MCF 10A (cell line): ENCODE results near the gene SPRY1. TPM values are rescaled to one million over a fixed set of nuclear protein-coding genes. Genes with fewer than 3 reads are reported as not detected.

ENCODE experiments used
- BruUV-seq: library from RNA; stranded (reverse); fragments of 400-500 nt; replicated peaks from 2 replicates; lab custom pipeline; 2021; lab: Mats Ljungman, UMichigan
- CTCF ChIA-PET: fragments of 300-600 bp; sonication (Branson Sonifier 250); formaldehyde crosslinking; extraction: SDS; loops from one replicate; lab custom pipeline; 2021; ENCODE audit warnings: antibody characterized with exemption, inconsistent platforms; lab: Yijun Ruan, JAX
- POLR2A ChIA-PET: fragments of 300-600, 350-650 bp; sonication (Branson Sonifier 250); formaldehyde crosslinking; extraction: SDS; loops from one replicate; lab custom pipeline; 2020; ENCODE audit warnings: antibody characterized with exemption, inconsistent platforms; lab: Yijun Ruan, JAX
- DNase-seq: peaks from one replicate; pipeline ENCODE4 v3.0.0-alpha.2; 2018; ENCODE audit not compliant: unreplicated experiment
- H3K27ac Mint-ChIP-seq: one replicate; pipeline ENCODE4 v1.8.0; 2022; ENCODE audit warnings: mild to moderate bottlenecking, low read depth, mixed read lengths; ENCODE audit not compliant: unreplicated experiment
- H3K27me3 Mint-ChIP-seq: one replicate; pipeline ENCODE4 v1.8.0; 2022; ENCODE audit warnings: mixed read lengths; ENCODE audit not compliant: insufficient read depth, unreplicated experiment
- H3K36me3 Mint-ChIP-seq: one replicate; pipeline ENCODE4 v1.8.0; 2022; ENCODE audit warnings: mild to moderate bottlenecking, moderate library complexity, mixed read lengths; ENCODE audit not compliant: insufficient read depth, unreplicated experiment
- H3K4me1 Mint-ChIP-seq: one replicate; pipeline ENCODE4 v1.8.0; 2022; ENCODE audit warnings: mixed read lengths; ENCODE audit not compliant: insufficient read depth, unreplicated experiment
- H3K4me3 Mint-ChIP-seq: one replicate; pipeline ENCODE4 v1.8.0; 2022; ENCODE audit warnings: mild to moderate bottlenecking, moderate library complexity, mixed read lengths; ENCODE audit not compliant: unreplicated experiment
- H3K9me3 Mint-ChIP-seq: one replicate; pipeline ENCODE4 v1.8.0; 2022; ENCODE audit warnings: mixed read lengths; ENCODE audit not compliant: unreplicated experiment
- CTCF ChIP-seq: fragments of 200-600 bp; IDR thresholded peaks from one replicate; pipeline ENCODE4 v1.8.0; 2022; ENCODE audit warnings: antibody characterized with exemption, mild to moderate bottlenecking; ENCODE audit not compliant: unreplicated experiment
- intact Hi-C: fragments of 100-400 bp; cut with micrococcal nuclease; formaldehyde crosslinking; loops from 2 replicates; pipeline ENCODE4 v1.14.1; 2022
- total RNA-seq: library from RNA; stranded (reverse); gene quantifications from 2 replicates; pipeline ENCODE4 v1.2.3, GENCODE V29; 2022

Gene SPRY1
- total RNA-seq, 1 experiment from 2014 or later: 5.6 TPM

- no peak for DNase-seq
- no peaks in the 10 kb centered on the region for H3K9me3 Mint-ChIP-seq
- H3K36me3 Mint-ChIP-seq: no peaks in the 10 kb centered on the region
- CTCF ChIA-PET: no interaction called here
- H3K4me1 Mint-ChIP-seq: peaks cover 20% of the 10 kb centered on the region
- no TSS peak for BruUV-seq
- no peak for TF ChIP-seq CTCF
- intact Hi-C loops: no loop called here
- no peak overlapping the region for H3K4me3 Mint-ChIP-seq
- POLR2A ChIA-PET: no interaction called here
- H3K27me3 Mint-ChIP-seq: no peaks in the 10 kb centered on the region
- no peak overlapping the region for H3K27ac Mint-ChIP-seq
These were observed 31.2 kb upstream of the SPRY1 start for GRCh38 chr4:123365412-123365811.

- CTCF ChIA-PET: no interaction called here
- TF ChIP-seq CTCF: no peak
- Mint-ChIP-seq H3K36me3 (no peaks in the 10 kb centered on the region), H3K27ac (no peak overlapping the region), H3K9me3 (no peaks in the 10 kb centered on the region), H3K4me3 (no peak overlapping the region), H3K4me1 (peaks cover 14% of the 10 kb centered on the region), H3K27me3 (no peaks in the 10 kb centered on the region)
- POLR2A ChIA-PET: no interaction called here
- no peak for DNase-seq
- BruUV-seq: no TSS peak
- intact Hi-C loops: no loop called here
These were observed 30.3 kb upstream of the SPRY1 start for GRCh38 chr4:123366144-123366748.

GRCh38 chr4:123378794-123379193 lies 17.8 kb upstream of the SPRY1 start:
- BruUV-seq: no TSS peak
- H3K4me3 Mint-ChIP-seq: no peak overlapping the region
- POLR2A ChIA-PET: interaction anchor here (1.0 kb wide), 1 partner anchor 26 kb away, joined by 3 read pairs; no protein-coding TSS in a partner anchor
- no peaks in the 10 kb centered on the region for H3K36me3 Mint-ChIP-seq
- H3K27me3 Mint-ChIP-seq: no peaks in the 10 kb centered on the region
- no peak overlapping the region for H3K27ac Mint-ChIP-seq
- CTCF ChIA-PET: no interaction called here
- no peaks in the 10 kb centered on the region for H3K4me1 Mint-ChIP-seq
- intact Hi-C loops: no loop called here
- no peak for DNase-seq
- TF ChIP-seq CTCF: no peak
- no peaks in the 10 kb centered on the region for H3K9me3 Mint-ChIP-seq

- H3K36me3 Mint-ChIP-seq: no peaks in the 10 kb centered on the region
- H3K4me3 Mint-ChIP-seq: no peak overlapping the region
- BruUV-seq: no TSS peak
- DNase-seq: no peak
- no peaks in the 10 kb centered on the region for H3K4me1 Mint-ChIP-seq
- ChIA-PET CTCF (no interaction called here), POLR2A (no interaction called here)
- no peak overlapping the region for H3K27ac Mint-ChIP-seq
- H3K9me3 Mint-ChIP-seq: no peaks in the 10 kb centered on the region
- H3K27me3 Mint-ChIP-seq: no peaks in the 10 kb centered on the region
- intact Hi-C loops: no loop called here
- TF ChIP-seq CTCF: no peak
These were observed 17.2 kb upstream of the SPRY1 start for GRCh38 chr4:123379392-123379791.
